GM18907 (cell line): ENCODE measurements around the gene IFI16.

ENCODE experiments used
- ATAC-seq: cut with Tn5 transposase; IDR thresholded peaks from one replicate; pipeline ENCODE4 v1.9.1; 2021; ENCODE audit warnings: mild to moderate bottlenecking, moderate library complexity; ENCODE audit not compliant: unreplicated experiment

The IFI16 gene

GRCh38 chr1:159056069-159056698, 46.5 kb downstream of the IFI16 start:
- no peak for ATAC-seq

GRCh38 chr1:159058751-159059150, 49.0 kb downstream of the IFI16 start:
- no peak for ATAC-seq

- ATAC-seq = no peak
Observed at GRCh38 chr1:159065106-159065505, 55.4 kb downstream of the IFI16 start.

GRCh38 chr1:159066108-159066507, 56.4 kb downstream of the IFI16 start:
- ATAC-seq = no peak

- ATAC-seq = peak; percentile 89
Observed at GRCh38 chr1:159067699-159068621, 58.3 kb downstream of the IFI16 start.

- no peak for ATAC-seq
Observed at GRCh38 chr1:159068886-159069285, 59.2 kb downstream of the IFI16 start.

GRCh38 chr1:159071970-159072582, 62.4 kb downstream of the IFI16 start:
- no peak for ATAC-seq

GRCh38 chr1:159076438-159077119, 66.9 kb downstream of the IFI16 start, which contains the start of gene AIM2:
TSS of gene AIM2 (minus strand) at chr1:159076766. CDS start at chr1:159073499, 3,267 bp downstream.
- peak; percentile 90 for ATAC-seq

- peak; percentile 81 for ATAC-seq
Observed at GRCh38 chr1:159077120-159077961, 67.6 kb downstream of the IFI16 start.

- ATAC-seq = no peak
Observed at GRCh38 chr1:159079525-159079924, 69.8 kb downstream of the IFI16 start.

GRCh38 chr1:159081626-159082025, 71.9 kb downstream of the IFI16 start:
- ATAC-seq = no peak

GRCh38 chr1:159083013-159083412, 73.3 kb downstream of the IFI16 start:
- ATAC-seq = no peak

- no peak for ATAC-seq
Observed at GRCh38 chr1:159084152-159084551, 74.4 kb downstream of the IFI16 start.

- ATAC-seq = no peak
Observed at GRCh38 chr1:159084867-159085266, 75.2 kb downstream of the IFI16 start.

- ATAC-seq = no peak
Observed at GRCh38 chr1:159088050-159088449, 78.3 kb downstream of the IFI16 start.

- no peak for ATAC-seq
Observed at GRCh38 chr1:159088546-159089183, 79.0 kb downstream of the IFI16 start.

- no peak for ATAC-seq
Observed at GRCh38 chr1:159089184-159089791, 79.6 kb downstream of the IFI16 start.

GRCh38 chr1:159090286-159091179, 80.8 kb downstream of the IFI16 start:
- no peak for ATAC-seq
